HG03066 (cell line): ENCODE results near the gene MLF2.
"Not testable (repeated sequence)": the region's sequence is repeated elsewhere in the genome, so short reads cannot be mapped to it uniquely, and the experiment has no call there.

ENCODE experiments used
- ATAC-seq: cut with Tn5 transposase; IDR thresholded peaks from one replicate; pipeline ENCODE4 v1.9.1; 2021; ENCODE audit warnings: low read depth; ENCODE audit not compliant: unreplicated experiment

Gene MLF2

DNA sequence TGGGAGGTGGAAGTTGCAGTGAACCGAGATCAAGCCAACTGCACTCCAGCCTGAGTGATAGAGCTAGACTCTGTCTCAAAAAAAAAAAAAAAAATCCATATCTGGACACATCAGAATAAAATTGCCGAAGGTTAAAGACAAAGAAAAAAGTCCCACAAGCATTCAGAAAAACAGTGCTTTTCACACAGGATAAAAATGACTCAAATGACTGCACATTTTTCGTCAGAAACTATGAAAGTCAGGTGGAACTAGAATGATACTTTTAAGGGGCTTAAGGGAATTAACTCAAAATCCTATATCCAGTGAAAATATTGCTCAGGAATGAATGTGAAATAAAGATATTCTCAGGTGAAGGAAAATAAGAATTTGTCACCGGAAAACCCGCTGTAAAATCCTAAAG is 16.2 kb downstream of the MLF2 start:
- ATAC-seq = no peak

DNA sequence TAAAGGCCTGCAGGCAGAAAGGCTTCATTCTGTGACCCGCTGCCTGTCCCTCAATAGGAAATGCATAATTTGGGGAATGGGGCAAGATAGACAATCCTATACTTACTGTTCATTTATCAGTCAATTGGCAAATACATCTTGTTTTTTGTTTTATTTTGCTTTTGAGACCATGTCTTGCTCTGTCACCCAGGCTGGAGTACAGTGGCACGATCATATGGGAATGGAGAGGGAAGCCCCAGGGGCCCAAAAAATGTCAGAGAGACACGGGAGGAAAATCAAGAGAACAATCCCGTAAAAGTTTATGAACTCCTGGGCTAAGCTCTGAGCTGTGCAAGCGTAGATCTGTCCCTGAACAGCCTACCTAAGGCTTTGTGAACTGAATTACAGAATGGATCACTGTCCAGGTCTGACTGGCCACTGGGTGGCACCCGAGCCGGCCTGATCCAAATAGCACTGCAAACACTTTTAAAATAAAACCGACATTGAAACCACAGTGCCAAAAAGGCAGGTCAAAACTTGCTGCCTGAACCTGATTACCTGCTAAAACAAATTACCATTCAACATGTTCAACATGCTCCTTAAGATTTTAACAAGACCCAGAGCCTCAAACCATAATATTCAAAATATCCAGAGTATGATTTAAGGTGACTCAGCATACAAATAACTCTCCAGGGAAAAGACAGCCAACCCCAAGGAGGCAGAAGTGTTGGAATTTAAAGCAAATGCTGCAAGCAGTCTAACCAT is 17.3 kb downstream of the MLF2 start:
- no peak for ATAC-seq

DNA sequence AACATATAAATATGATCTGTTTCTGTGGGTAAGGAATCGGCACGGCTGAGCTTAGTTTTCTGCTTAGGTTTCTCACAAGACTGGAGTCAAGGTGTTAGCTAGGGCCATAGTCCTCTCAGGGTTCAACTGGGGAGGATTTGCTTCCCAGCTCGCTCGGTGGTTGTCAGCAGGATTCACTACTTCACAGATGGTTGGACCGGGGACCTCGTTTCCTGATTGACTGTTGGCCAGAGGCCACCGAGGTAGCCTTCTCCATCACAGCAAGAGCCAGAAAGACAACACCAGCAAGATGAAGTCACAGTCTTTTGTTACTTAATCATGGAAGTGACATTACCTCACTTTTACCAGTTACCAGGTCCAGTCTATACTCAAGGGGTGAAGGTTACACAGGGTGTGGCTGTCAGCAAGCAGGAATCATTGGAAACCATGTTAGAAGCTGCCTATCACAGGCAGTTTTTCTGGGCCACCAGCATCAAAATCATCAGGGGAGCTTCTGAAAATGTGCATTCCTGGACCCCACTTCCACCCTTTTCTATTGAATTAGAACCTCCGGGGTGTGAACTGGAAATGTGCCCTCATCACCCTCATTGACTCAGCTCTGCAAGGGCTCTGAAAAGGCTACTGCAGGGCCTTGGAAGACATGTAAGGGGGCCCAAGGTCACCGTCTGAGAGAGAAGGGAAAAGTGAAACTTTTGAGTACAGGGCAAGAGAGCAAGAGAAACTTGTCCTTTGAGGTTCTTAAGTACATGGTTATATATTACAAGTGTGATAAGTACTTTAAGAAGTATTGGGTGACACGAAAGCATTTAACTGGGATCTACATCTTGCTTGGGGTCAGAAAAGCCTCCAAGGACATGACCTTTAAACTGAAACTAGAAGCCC is 18.2 kb downstream of the MLF2 start:
- ATAC-seq = no peak

DNA sequence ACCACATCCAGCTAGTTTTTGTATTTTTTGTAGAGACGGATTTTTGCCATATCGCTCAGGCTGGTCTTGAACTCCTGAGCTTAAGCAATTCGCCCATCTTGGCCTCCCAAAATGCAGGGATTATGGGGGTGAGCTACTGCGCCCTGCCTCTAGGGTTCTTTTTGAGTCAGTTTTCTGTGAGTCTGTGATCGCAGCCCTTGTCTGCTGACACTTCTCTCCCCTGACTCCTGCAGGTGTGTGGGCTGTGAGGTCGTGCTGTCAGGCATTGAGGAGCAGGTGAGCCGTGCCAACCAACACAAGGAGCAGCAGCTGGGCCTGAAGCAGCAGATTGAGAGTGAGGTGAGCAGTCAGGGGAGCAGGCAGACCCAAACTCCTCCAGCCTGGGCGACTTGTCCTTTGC is 22.8 kb downstream of the MLF2 start:
- no peak for ATAC-seq

DNA sequence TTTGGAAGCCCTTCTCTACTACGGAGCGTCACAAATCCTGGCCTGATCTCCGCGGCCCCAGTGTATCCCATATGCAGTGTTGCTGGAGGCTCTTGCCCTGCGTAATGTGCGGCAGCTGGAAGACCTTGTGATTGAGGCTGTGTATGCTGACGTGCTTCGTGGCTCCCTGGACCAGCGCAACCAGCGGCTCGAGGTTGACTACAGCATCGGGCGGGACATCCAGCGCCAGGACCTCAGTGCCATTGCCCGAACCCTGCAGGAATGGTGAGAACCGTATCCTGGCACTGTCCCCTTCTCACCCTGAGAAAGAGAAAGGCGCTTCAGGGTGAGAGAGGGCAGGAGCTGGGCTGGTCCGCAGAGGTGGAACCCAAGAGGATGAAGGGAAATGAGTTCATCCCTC is 23.8 kb downstream of the MLF2 start:
- no peak for ATAC-seq

DNA sequence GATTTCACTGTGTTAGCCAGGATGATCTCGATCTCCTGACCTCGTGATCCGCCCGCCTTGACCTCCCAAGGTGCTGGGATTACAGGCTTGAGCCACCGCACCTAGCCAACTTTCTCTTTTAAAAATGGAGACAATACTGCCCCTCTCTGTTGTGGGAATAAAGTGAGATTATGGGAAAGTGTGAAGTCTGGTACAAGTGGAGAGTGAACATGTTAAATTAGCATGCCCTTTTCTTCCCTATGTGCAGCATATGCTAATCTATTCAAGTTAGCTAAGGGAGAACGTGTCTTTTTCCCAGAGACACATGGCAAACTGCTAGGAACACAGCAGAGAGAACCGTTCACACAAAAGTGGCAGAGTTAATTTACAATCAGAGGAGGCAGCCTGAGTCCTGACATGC is 27.6 kb downstream of the MLF2 start:
- ATAC-seq = no peak

DNA sequence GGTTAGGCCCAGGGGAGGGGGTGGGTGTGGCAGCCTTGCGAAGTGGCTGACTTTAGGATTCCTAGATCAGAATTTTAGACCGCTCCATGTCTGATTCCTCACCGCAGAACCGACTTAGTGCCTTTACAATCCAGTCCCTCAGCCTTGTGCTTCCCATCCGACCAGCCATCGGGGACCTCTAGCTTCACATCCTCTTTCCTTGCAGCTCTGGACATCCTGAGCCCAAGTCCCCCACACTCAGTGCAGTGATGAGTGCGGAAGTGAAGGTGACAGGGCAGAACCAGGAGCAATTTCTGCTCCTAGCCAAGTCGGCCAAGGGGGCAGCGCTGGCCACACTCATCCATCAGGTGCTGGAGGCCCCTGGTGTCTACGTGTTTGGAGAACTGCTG is 28.5 kb downstream of the MLF2 start:
- ATAC-seq = peak; percentile 29

DNA sequence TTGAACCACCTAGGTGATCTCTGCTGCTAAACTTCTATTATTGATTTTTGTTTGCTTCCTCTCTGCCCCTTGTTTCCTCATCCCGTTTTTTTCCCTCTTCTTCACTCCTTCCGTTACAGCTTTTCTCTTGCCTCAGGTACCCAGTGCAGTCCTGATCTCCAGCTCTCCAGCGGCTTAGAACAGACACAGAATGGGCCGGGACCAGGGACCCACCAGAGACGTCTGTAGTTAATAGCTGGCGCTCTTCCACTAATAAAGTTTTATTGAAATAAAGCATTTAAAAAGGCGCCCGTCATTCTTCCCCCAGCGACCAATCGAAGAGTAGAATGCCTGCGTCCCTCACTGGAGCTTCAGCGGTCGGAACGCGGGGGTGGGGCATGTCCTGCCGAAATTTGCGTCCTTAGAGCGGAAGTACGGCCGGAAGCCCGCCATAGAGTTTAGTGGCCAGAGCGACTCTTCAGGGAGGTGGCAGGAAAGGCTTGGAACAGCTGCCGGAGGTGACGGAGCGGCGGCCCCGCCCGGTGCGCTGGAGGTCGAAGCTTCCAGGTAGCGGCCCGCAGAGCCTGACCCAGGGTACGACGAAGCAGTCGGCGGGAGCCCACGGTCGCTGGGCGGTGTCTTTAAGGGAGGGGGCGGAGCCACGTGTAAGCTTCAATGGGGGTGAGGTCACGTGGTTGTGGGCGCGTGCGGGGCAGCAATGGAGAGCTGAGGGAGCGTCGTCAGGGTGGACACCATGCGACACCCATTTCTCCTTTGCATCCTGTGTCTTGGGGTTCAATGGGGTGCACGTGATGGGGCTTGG is 29.1 kb downstream of the MLF2 start, which contains the start of gene COPS7A:
COPS7A (plus strand) TSS at position 440 of the 802 bp plus-strand sequence. CDS start 611 bp downstream, outside the sequence.
- ATAC-seq = peak; percentile 91

DNA sequence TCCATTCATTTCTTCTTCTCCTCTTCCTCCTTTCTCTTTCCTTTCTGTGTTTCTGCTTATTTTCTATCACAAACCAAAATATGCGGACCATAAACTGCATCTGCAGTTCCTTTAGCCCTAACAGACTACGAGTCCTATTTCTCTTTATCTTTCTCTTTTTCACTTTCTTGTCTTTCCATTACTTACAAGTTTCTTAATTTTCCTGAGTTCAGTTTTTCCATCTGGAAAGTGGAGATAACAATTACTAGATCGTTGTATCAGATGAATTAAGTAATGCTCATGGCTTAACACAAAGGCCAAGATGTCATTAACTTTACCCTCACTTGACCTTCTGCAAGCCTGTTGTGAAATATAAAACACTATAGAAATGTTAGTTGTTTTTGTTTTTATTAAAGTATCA is 30.1 kb downstream of the MLF2 start:
- no peak for ATAC-seq

DNA sequence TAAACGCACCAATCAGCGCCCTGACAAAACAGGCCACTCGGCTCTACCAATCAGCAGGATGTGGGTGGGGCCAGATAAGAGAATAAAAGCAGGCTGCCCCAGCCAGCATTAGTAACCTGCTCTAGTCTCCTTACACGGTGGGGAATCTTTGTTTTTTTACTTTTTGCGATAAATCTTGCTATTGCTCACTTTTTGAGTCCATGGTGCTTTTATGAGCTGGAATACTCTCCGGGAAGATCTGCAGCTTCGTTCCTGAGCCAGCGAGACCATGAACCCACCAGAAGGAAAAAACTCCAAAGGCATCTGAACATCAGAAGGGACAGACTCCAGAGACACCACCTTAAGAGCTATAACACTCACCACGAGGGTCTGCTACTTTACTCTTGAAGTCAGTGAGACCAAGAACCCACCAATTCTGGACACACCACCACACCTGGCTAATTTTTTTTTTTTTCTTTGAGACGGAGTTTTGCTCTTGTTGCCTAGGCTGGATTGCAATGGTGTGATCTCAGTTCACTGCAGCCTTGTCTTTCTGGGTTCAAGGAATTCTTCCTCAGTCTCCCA is 36.0 kb downstream of the MLF2 start:
- no peak for ATAC-seq

DNA sequence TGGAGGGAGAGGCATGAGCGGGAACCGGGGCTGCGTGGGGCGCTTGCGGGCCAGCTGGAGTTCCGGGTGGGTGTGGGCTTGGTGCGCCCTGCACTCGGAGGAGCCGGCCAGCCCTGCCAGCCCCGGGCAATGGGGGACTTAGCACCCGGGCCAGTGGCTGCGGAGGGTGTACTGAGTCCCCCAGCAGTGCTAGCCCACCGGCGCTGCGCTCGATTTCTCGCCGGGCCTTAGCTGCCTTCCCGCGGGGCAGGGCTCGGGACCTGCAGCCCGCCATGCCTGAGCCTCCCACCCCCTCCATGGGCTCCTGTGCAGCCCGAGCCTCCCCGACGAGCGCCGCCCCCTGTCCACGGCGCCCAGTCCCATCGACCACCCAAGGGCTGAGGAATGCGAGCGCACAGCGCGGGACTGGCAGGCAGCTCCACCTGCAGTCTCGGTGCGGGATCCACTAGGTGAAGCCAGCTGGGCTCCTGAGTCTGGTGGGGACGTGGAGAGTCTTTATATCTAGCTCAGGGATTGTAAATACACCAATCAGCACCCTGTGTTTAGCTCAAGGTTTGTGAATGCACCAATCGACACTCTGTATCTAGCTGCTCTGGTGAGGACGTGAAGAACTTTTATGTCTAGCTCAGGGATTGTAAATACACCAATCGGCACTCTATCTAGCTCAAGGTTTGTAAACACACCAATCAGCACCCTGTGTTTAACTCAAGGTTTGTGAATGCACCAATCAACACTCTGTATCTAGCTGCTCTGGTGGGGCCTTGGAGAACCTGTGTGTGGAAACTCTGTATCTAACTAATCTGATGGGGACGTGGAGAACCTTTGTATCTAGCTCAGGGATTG is 36.7 kb downstream of the MLF2 start:
- ATAC-seq = not testable (repeated sequence)

DNA sequence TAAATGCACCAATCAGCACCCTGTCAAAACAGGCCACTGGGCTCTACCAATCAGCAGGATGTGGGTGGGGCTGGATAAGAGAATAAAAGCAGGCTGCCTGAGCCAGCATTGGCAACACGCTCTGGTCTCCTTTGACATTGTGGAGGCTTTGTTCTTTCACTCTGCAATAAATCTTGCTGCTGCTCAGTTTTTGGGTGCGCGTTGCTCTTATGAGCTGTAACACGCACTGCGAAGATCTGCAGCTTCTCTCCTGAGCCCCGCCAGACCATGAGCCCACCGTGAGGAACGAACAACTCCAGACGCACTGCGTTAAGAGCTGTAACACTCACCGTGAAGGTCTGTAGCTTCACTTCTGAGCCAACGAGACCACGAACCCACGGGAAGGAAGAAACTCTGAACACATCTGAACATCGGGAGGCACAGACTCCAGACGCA is 44.0 kb downstream of the MLF2 start:
- no peak for ATAC-seq

DNA sequence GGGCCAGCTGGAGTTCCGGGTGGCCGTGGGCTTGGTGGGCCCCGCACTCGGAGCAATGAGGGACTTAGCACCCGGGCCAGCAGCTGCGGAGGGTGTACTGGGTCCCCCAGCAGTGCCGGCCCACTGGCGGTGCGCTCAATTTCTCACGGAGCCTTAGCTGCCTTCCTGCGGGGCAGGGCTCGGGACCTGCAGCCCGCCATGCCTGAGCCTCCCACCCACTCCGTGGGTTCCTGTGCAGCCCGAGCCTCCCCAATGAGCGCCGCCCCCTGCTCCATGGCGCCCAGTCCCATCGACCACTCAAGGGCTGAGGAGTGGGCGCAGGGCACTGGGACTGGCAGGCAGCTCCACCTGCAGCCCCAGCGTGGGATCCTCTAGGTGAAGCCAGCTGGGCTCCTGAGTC is 44.6 kb downstream of the MLF2 start:
- not testable (repeated sequence) for ATAC-seq

DNA sequence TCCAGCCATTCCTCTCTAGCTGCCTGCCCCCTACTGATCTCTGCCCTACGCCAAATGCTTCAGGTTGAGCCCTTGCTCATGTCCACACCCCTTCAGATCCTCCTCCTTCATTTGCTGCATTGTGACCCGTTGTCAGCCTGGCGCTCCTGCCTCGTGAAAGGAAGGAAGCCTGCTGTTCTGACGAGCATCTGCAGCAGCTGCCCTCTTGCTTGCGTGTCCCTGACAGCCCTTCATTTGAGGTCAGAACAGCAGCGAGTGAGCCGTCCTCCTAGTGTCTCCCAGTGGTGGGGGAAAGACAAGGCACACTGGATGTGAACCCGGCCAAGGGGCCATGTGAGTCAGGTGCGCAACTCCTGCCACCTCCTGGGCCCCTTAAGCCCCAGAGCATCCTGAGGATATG is 49.3 kb downstream of the MLF2 start:
- no peak for ATAC-seq

DNA sequence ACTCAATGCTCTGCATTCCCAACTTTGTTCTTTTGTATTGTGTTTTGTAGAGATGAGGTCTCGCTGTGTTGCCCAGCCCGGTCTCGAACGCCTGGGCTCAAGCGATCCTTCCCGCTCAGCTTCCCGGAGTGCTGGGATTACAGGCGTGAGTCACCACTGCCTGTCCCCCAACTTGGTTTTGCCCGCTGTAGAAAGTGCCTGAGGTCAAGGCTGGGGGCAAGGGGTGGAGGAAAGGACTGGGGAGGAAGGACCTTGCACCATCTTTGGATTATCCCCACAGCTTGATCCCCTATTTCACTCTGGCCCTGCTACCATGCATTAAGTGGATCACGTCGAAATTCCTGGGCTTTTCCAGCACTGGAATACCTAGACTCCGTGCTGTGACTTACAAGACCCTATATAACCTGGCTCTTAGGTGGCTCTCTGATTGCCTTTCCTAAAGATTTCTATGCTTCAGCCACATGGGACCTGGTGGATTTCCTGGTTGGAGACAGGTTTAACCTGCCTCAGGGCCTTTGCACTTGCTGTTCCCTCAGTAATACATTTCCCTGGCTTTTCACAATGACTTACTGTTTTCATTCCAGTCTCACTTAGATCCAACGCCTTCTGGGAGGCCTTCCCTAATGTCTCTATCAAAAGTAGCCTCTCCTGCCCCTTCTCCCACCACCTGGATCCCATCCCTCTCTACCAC is 51.7 kb downstream of the MLF2 start:
- ATAC-seq = no peak

DNA sequence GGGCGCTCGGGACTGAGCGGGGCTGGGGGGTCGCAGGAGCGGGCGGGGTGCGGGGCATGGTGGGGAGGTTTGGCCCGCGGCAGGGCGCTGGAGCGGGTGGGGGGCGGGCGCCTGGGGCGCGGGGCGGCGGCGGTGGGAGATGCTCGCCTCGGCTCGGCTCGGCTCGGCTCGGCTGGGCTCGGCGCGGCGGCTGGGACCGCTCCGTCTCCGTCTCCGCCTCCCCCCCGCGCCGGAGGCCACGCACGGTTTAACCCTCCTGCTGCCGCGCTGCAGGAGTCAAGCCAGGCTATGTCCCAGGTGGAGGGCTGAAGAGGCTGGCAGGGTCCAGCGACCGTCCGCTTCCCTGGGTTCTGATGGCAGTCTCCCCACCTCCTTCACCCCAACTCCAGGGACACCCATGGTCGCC is 52.3 kb downstream of the MLF2 start, which contains the start of gene PIANP:
PIANP (minus strand) TSS at position 170 of the 406 bp plus-strand sequence. CDS start 2,754 bp downstream, outside the sequence.
- ATAC-seq = no peak

DNA sequence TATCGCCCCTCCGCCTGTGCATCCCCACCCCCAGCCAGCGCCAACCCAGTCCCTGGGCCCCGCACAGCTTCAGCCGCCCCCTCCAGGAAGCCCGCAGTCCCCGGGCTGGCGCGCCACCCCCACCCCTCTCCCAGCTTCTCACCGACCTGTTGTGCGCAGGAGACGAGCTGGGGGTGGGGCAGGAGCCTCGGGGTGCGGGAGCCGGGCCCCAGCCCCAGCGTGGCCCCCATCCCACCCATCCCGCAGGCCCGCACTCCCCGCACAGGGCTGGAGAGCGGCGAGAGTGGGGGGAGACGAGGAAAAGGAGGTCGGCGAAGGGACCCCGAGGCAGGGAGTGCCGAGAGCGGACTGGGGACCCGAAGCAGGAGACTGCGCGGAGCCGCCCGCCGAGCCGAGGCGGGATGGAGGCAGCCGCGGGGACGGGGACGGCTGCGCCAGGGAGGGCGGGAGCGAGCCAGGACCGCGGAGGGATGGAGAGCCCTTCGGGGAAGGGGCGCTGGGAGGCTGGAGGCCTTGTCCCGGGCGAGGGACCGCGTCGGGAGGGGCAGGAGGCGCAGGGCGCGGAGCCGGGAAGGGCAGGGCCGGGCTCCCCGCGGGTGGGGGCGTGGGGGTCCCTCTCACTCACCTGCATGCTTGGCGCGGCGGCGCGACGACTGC is 52.8 kb downstream of the MLF2 start:
- no peak for ATAC-seq

DNA sequence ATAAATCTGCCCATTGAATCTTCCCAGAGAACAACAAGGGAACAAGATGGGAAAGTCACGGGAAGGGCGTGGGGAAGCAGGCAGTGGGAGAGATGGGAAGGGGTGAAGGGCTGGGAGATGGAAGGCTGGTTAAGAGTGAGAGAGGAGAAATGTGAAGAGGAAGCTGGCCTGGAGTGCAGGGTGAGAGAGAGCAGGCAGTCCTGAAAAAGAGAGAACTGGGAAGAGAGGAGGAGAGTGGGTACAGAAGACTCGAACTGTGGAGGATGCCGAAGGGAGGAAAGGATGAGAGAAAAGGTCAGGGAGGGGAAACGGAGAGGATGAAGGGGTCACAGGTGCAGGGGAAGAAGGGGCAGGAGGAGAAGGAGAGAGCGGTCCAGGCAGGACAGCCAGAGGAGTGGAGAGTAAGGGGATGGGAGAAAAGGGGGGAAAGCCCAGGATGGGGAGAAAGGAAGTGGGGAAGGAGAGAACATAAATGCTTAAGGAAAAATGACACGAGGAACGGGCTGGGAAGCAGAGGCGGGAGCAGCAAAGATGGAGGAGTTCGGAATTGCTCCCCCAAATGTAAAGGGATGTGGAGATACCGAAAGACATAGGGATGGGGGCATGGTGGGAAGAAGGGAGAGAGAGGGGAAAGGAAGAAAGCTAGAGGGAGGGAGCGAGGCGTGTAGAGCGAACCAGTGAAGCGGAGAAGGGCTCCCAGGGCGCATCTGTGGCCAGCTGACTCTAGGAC is 53.5 kb downstream of the MLF2 start:
- no peak for ATAC-seq
